NT2/D1 (cell line): Measurements from ENCODE around the gene OMG.

Experiments
- SUZ12 ChIP-seq: IDR thresholded peaks from 2 replicates; pipeline ENCODE4 v1.6.1; 2011; ENCODE audit not compliant: insufficient read length, insufficient read depth; ENCODE audit errors: extremely low read depth
- YY1 ChIP-seq: IDR thresholded peaks from 2 replicates; pipeline ENCODE4 v1.6.1; 2011; ENCODE audit not compliant: insufficient read length, insufficient read depth
- ZNF274 ChIP-seq: IDR thresholded peaks from 2 replicates; pipeline ENCODE4 v1.6.1; 2011; ENCODE audit warnings: mild to moderate bottlenecking, low read depth, low read length

- TF ChIP-seq YY1 (no peak), ZNF274 (no peak), SUZ12 (no peak)
Observed at GRCh38 chr17:31320241-31320640, 23.2 kb upstream of the OMG start.
